Stimulated activated CD8-positive, alpha-beta memory T cell treated with anti-CD3 and anti-CD28 coated beads, Interleukin-12 subunit alpha, Interleukin-12 subunit beta, amount 100 ng/mL, for 4 hours (primary cell): Measurements from ENCODE around the gene CTNNA2.

ENCODE experiments used
- DNase-seq: peaks from one replicate; pipeline ENCODE4 v3.0.0-alpha.2; 2020; ENCODE audit warnings: low read depth

Gene CTNNA2

DNA sequence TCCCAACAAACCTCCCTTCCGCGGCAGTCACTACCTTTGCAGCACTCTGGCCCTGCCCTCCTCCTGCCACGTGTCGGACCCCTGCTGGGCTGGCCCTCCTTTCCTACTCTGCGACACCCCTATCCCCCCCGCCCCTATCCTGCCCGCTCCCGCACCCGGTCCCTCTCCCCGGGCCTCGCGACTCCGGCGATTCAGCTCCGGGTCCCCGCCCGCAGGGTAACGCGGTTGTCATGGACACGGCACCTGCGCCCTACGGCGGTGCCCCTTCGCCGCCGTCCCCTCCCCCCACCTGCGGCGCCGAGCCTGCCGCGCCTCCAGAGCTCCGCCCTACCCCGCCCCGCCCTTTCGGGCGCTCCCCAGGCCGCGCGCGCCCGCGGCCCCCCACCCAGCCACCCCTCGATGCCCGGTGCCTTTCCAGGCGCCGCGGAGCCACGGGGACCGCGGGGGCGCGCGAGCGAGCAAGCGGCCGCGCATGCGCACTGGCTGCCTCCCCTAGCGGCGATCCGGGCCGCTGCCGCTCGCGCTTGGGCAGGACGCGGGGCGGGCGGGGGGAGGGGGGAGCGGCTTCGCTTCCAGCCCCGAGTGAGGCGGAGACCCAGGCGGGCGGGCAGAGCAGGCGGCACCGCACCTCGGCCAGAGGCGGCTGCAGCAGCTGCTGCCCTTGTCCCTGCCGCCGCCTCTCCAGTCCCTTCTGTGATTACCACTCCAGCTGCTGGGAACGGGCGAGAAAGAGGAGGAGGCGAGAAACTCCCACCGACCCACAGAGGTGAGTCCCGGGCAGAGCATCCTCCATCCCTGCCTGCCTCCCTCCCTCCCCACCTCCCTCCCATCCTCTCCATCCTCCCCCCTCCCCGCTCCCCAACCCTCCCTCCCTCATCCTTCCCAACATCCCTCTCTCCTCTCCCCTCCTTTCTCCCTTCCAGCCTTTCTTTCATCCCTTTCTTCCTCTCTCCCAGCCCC, at the start of gene CTNNA2:
CTNNA2 (plus strand) TSS at position 610 of the 960 bp plus-strand sequence.
- DNase-seq, result no peak

DNA sequence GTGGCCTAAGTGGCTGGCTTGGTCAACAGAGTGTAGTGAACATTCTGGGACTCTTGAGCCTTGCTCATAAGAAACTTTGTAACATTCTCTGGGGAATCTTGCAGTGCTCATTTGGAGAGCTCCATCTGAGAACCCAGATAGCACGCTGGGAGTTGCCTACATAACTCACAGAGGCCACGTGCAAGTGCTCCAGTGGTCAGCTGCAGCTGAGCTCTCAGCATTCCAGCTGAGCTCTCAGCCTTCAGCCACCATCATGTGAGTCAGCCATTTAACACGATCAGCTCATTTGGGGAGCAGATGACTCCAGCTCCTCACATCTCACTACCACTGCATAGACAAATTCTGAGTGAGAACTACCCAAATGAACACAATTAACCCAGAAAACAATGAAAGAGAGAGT, 25.5 kb upstream of the CTNNA2 start:
- DNase-seq, result no peak

DNA sequence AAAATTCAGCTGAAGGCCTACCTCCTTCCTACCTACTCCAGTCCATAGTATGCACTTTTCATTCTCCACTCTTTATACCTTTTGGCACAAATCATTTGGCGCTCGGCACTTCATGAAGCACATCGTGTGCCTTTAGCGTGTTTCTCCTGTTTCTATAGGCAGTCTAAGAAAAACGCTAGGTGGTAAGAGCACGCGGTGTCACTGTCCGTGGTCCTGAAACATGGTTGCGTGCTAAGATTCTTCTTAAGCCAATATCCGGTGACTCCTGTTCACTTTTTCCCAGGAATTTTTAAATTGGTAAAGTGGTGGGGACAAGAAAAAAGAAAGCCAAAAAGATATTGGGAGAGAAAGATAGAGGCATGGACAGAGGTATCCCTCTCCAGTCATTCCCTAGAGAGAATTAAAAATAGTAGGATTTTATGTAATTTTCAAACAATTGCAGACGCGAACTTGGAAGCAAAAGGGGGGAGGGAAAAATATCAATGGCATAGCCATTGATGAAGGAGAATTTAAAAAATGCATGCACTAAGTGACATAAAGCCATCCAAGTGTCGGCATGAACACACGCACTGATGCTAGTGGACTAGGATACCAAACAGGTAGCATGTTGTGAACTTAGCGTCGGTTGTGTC, 1.4 kb upstream of the CTNNA2 start:
- DNase-seq, result no peak

DNA sequence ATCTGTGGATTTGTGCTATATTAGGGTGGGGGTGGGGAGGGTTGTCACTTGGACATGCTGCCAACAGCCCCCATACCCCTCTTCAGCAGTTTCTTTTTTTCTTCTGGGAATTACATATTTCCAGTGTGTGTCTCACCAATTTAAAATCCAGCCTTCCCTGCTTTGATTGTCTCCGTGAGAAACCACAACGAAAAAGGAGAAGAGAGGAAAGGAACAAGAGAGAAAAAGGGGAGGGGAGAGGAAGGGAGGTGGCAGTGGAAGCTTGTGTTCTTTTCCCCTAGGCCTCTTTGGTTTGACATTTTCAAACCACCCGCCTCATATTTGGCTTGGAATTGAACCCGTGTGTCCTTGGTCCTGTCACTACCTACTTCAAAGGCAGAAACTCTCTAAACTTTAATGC, 860 bp downstream of the CTNNA2 start:
- no peak for DNase-seq

DNA sequence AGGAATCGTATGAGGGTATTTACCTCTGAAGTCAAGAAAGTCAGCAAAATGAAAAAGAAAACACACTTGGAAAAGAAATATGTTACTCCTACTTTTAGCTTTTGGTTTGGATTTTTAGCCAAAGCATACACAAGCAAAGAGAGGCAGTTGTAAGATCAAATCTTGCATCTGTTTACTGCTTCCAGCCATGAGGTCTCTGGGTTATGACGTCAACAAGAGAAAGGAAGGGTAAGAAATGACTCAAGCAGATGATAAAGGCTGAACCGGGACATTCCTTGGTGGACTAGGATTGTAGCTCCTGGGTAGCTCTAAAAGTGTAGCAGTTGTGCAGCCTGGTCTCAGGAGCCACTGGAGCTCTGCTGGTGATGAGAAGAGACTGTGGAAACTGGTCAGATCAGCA, 16.8 kb downstream of the CTNNA2 start:
- no peak for DNase-seq

DNA sequence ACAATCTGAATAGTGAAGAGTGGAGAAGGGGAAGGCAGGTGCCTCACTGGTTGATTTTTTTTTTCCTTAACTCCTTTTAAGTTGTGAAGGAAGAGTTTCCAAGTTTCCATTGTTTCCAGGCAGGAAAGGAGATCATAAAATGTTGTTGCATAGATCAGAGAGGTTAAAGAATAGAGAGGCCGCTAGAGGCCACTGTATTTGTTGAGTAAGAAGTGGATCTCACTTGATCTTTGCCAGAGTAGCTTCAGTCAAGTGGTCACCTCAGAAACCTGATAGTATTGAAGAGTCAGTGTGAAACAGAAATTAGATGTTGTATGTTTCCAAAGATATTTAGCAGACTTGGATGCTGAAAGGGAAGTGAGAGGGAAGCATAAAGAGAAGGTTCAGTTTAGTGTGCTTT, 17.6 kb downstream of the CTNNA2 start:
- DNase-seq, result no peak

DNA sequence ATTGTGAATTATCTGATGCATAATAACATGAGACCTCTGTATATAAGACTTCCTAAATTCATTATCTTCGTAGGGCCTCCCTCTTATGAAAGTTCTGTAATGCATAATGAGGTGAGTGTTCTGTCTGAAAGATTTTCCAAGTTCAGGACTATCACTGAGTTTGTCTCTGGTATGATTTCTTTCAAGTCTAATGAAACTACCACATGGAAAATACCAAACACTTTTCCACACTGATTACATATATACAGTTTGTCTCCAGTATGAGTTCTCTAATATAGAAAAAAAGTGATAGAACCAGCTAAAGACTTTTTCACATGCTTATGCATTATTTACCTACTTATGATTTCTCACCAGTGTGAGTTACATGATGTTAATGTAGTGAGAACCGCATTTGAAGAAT, 34.7 kb downstream of the CTNNA2 start:
- no peak for DNase-seq

DNA sequence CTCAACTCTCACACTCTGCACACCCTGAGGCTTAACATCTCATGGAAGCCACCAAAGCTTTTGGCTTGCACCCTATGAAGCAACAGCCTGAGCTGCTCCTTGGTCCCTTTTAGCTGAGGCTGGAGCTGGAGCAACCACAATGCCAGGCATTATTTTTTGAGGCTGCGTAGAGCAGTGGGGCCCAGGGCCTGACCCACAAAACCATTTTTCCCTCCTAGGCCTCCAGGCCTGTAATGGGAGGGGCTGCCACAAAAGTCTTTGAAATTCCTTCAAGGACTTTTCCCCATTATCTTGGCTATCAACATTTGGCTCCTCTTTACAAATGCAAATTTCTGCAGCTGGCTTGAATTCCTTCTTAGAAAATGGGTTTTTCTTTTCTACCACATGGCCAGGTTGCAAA, 39.8 kb downstream of the CTNNA2 start:
- DNase-seq, result no peak

DNA sequence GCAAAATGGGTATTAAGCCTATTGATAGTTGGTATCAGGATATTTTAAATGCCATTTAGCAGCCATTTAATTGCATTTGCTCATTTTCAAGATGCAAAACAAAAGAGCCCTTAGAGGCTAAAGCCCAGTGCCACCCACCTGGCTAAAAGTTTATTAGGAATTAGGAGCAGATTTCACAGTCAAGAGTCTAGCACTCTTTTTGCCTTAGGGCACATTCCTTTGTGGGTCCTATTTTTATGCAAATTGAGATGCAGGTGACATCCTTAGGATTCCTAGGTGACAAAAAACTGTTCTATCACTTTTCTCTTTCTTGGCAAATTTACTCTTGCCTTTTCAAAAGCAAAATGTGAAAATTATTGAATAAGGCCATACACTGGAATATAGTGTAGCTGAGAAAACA, 42.0 kb downstream of the CTNNA2 start:
- DNase-seq, result no peak

DNA sequence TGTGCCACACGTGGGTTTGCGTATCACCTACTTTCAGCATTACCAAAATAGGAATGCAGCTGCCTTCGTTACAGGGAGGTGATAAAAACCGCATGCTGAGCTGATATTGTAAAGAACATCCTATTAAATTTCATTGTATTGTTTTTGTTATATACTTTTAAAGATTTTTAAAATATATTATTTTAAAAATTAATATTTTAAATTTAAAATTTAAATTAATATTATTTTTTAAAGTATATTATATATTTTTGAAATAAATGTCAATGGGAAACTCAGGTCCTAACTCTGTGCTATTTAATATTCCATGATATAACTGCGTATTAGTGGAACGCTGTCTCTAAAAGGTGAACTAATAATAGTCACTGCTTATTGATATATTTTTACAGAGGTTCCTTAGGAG, 51.2 kb downstream of the CTNNA2 start:
- DNase-seq, result no peak

DNA sequence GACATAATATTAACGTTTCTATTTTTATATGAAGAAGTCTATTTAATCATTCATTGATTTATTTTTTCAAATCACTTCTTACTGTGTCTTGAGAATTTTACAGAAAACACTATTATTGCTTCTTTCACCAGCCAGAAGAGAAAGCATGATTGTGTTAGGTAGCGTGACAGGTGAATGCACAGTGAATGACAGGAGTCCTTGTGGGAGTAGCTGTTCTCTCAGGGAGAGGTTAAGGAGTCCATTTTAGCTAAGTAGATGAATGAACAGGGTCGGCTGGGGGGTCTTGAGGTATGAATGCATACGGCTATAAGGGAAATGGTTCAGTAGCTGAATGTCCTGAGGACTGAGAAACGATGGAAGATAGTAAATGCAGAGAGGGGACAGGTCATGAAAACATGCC, 56.2 kb downstream of the CTNNA2 start:
- DNase-seq, result no peak

DNA sequence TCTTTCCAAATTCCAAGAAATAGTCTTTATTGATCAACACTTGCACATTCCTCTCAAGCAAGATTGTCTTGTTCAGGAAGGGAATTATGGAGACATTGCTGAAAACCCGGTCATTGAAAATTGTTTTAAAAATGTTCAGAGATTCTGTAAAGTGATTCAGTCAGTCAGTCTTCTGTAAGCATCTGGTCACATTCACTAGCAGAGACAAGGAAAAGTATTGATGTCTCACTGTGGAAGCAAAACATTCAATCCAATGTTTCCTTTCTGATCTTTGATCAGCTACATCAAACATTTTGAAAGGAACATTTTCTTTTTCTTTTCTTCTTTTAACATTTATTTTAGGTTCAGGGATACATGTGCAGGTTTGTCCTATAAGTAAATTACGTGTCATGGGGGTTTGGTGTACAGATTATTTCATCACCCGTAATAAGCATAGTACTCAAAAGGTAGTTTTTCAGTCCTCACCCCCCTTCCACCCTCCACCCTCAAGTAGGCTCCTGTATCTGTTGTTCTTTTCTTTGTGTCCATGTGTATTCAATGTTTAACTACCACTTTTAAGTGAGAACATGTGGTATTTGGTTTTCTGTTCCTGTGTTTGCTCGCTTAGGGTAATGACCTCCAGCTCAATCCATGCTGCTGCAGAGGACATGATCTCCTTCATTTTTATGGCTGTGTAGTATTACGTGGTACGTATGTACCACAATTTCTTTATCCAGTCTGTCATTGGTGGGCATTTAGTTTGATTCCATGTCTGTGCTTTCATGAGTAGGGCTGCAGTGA, 61.2 kb downstream of the CTNNA2 start:
- no peak for DNase-seq

DNA sequence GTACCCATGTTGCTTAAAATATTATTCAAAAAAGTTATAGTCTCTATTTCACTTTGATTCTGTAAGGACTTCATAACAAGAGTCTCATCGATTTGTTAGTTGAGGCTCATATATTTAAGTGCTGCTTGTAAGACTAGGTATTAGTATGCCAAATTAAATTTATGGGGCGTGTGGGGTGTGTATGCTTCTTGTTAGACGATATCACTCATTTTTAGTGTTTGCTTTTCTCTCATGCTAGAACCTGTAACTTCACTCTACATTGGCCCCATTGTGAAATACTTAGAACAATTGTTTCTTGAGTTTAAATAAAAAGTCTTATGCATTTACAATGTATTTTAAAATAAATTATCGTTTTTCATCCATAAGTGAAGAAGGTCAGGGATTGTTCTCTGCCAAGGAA, 63.6 kb downstream of the CTNNA2 start:
- DNase-seq, result no peak

DNA sequence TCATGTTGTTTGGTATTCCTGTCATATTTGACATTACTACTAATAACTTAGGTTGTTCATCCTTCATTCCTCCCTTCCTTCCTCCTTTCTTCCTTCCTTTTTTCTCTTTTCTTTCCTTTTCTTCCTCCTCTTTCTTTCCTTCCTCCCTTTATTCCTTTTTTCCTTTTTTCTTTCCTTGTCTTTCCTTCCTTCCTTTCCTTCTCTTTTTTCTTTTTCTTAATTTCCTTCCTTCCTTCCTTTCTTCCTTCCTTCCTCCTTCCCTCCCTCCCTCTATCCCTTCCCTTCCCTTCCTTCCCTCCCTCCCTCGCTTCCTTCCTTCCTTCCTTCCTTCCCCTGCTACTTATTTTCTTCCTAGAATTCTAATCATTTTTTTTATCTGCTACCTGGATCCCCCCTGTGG, 66.1 kb downstream of the CTNNA2 start:
- DNase-seq, result no peak

DNA sequence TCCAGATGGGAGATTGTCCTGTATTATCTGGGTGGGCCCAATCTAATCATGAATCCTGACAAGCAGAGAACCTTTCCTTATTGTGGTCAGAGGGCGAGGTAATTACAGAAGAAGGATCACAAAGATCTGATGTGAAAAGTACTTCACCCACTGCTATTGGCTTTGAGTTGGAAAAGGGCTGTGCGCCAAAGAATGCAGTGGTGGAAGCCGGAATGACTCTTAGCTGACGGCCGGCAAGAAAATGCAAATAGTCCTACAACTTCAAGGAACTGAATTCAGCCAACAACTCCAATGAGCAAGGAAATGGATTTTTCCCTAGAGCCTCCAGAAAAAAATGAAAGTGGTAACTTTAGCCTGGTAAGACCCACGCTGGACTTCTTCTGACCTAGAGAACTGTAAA, 67.3 kb downstream of the CTNNA2 start:
- DNase-seq, result no peak

DNA sequence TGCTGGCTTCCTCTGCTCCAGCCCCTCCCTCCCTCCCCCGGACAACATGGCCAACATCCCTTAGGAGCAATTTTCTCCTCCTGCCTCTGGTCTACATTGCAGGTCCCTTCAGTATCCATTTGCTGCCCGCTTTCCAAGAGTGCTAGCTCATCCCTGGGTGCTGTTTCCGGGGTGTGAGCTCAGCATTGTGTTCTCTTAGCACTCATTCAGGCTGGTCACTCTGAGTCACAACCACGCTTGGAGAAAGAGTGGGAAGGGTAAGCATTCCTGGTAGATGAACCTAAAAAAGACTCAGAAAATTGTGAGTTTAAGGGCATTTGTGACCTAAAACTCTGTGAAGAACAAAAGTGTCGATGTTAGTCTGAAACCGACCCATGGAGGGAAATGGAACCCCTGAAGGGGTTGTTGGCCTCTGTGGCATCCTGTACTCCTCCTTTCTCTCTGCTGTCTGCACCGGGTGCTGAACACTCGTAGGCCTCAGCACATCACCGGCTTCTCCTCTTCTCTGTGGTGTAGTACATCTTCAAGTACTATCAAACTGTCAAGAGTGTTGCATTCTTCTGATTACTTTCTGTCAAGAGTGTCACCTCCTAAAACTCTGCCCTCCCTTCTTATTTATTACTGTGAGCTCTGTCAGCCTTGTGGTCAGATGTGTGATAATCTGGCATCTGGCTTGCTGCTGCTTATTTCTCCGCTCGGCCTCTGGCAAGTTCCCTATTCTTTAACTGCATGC, 73.0 kb downstream of the CTNNA2 start:
- DNase-seq, result no peak

DNA sequence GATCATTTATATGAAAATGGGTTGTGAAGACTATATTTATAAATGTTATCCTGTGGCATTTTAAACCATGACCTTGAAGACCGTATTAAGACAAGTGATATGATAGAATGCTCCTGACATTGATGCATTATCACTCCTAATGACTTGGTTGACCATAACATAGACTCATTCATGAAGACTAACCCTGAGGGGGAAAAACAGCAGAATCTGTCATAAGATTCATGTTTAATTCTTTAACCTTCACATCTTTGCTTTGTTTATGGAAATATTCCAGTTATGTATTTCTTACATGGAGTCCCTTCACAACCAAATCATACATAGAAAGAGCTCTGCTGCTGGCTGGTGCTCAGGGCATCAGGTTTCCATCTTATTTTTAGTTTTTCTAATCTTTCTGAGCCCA, 78.4 kb downstream of the CTNNA2 start:
- no peak for DNase-seq

DNA sequence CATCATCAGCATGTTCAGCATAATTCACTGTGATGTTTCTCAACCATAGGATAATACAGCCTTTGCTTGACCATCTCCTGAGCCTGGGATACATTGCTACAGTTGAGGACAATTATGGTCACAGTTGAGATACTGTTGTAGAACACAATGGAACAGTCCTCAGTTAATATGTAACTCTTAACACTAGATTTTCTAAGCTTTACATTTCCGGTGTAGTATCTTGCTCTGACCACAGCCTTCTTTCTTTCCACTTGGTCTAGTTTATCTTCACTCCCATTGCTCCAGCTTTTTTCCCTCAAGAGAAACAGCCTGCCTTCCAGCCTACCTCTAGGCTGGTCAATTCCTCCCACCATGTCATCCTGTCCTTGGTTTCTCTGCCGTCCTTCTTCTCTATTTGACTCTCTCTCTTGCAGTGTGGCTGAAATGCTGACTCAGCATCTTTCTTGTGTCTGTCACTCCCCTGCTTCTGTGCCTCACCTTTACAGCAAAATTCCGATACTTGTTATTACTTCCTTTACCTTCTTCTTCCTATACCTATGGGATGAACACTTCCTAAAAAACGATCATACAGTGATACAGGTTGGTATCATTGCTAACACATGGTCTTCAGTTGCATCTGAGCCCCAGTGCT, 80.5 kb downstream of the CTNNA2 start:
- no peak for DNase-seq

DNA sequence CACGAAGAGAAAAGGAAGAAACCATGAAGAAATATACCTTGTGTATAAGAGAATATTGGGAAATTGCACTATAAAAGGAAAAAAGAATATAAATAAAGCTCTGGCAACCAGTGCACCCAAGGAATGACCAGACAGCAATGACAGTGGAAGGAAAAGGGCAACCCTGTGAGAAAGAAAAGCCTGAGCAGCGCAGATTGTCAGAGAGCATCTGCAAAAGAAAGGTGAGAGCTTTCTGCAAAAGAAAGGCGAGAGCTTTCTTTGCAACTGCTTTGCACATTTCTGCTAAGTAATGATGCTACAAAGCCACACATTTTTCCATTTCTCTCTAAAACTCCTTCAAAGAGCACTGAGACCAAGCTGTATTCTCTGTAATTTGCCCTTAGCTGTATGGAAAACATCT, 83.6 kb downstream of the CTNNA2 start:
- no peak for DNase-seq

DNA sequence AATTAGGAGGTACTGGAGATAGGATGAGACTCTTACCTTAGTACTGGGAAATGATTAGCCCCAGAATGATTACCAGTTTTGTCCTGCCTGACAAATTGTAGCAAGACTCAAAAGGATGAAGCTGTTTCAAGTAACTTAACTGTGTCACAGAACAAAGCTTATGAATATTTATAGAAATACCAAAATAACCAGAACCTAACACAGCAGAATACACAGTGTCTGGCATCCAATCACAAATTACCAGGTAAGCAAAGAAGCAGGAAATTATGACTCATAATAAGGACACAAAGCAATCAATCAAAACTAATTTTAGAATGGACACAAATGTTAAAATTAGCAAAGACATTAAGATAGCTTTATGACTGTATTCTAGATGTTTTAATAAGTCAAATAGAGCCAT, 91.9 kb downstream of the CTNNA2 start:
- no peak for DNase-seq

DNA sequence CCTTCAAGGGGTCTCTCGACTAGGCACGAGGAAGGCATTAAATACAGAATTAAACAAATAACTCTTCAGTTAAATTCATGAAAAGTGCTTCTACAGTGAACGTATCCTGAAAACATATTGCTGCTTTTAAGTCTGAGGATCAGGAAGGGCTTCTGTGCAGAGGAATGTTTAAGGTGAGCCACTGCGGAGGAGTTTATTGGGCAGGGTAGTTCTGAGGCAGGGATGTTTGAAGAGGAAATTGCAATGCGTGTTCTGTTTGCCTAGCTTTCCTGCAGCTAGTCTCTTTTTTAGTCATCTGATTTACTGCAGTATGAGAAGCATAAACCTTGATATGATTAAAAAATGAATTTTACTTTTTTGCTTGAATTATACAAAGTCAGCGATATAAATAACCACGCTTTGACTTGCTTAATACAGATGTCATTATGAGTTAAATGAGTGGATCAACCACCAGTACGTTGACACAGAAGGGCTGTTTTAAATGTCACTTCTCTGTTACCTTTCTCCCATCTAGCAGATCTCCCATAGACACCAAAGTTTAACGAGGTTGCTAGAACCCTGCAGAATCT, 98.7 kb downstream of the CTNNA2 start:
- no peak for DNase-seq
